ENCODE results near the gene TMPRSS5. TPM values are rescaled to one million over a fixed set of nuclear protein-coding genes. Genes with fewer than 3 reads are reported as not detected.
A peak's percentile ranks its signal among the peaks of the same experiment; 100 is the strongest.

The TMPRSS5 gene
- total RNA-seq, 2 donors from 2014 or later: 1.0 to 1.2 TPM

GRCh38 chr11:113670149-113670830 lies 35.8 kb downstream of the TMPRSS5 start:
- peak overlapping the region; percentile 24 for H3K4me3 ChIP-seq (ENCODE audit: low read length)
- H3K9ac ChIP-seq (ENCODE audit: extremely low read depth, low read length, poor library complexity, severe bottlenecking): no peak overlapping the region
- Mint-ChIP-seq H3K9me3 (peaks cover 24% of the 10 kb centered on the region), H3K27ac (peak overlapping the region; percentile 53), H3K36me3 (ENCODE audit: low read depth) (peaks cover 6% of the 10 kb centered on the region), H3K4me3 (no peak overlapping the region), H3K4me1 (peaks cover 56% of the 10 kb centered on the region), H3K27me3 (ENCODE audit: insufficient read depth) (no peaks in the 10 kb centered on the region)
- H3K27me3 ChIP-seq (ENCODE audit: control insufficient read depth, insufficient read depth, low read length, poor library complexity, severe bottlenecking): no peaks in the 10 kb centered on the region
- H3K4me1 ChIP-seq (ENCODE audit: control insufficient read depth, insufficient read depth, low read length): peaks cover 23% of the 10 kb centered on the region
- no peaks in the 10 kb centered on the region for H3K36me3 ChIP-seq (ENCODE audit: control insufficient read depth, insufficient read depth, low read length)
- H3K27ac ChIP-seq (ENCODE audit: low read depth, low read length): no peak overlapping the region
- no peak for TF ChIP-seq CTCF (conservative IDR thresholded peaks at IDR 0.05)
- DNase-seq: peak; percentile 27
- H3K9me3 ChIP-seq (ENCODE audit: control insufficient read depth, low read length): peaks cover 20% of the 10 kb centered on the region

- H3K4me3 ChIP-seq (ENCODE audit: low read length): peak overlapping the region; percentile 23
- peaks cover 19% of the 10 kb centered on the region for H3K4me1 ChIP-seq (ENCODE audit: control insufficient read depth, insufficient read depth, low read length)
- peaks cover 30% of the 10 kb centered on the region for H3K9me3 ChIP-seq (ENCODE audit: control insufficient read depth, low read length)
- Mint-ChIP-seq H3K4me3 (no peak overlapping the region), H3K27me3 (ENCODE audit: insufficient read depth) (no peaks in the 10 kb centered on the region), H3K4me1 (peaks cover 42% of the 10 kb centered on the region), H3K36me3 (ENCODE audit: low read depth) (peaks cover 6% of the 10 kb centered on the region), H3K27ac (no peak overlapping the region), H3K9me3 (peaks cover 29% of the 10 kb centered on the region)
- no peak for DNase-seq
- no peaks in the 10 kb centered on the region for H3K27me3 ChIP-seq (ENCODE audit: control insufficient read depth, insufficient read depth, low read length, poor library complexity, severe bottlenecking)
- no peak overlapping the region for H3K27ac ChIP-seq (ENCODE audit: low read depth, low read length)
- no peaks in the 10 kb centered on the region for H3K36me3 ChIP-seq (ENCODE audit: control insufficient read depth, insufficient read depth, low read length)
- H3K9ac ChIP-seq (ENCODE audit: extremely low read depth, low read length, poor library complexity, severe bottlenecking): no peak overlapping the region
- no peak for TF ChIP-seq CTCF (conservative IDR thresholded peaks at IDR 0.05)
These were observed 37.9 kb downstream of the TMPRSS5 start for GRCh38 chr11:113668255-113668654.

GRCh38 chr11:113667801-113668200 lies 38.3 kb downstream of the TMPRSS5 start:
- no peak overlapping the region for H3K27ac Mint-ChIP-seq

More at GRCh38 chr11:113667801-113668200, 38.3 kb downstream of the TMPRSS5 start:
- Histone ChIP-seq H3K4me3 (ENCODE audit: low read length) (no peak overlapping the region), H3K27me3 (ENCODE audit: control insufficient read depth, insufficient read depth, low read length, poor library complexity, severe bottlenecking) (no peaks in the 10 kb centered on the region), H3K36me3 (ENCODE audit: control insufficient read depth, insufficient read depth, low read length) (no peaks in the 10 kb centered on the region), H3K4me1 (ENCODE audit: control insufficient read depth, insufficient read depth, low read length) (peaks cover 17% of the 10 kb centered on the region), H3K27ac (ENCODE audit: low read depth, low read length) (no peak overlapping the region), H3K9ac (ENCODE audit: extremely low read depth, low read length, poor library complexity, severe bottlenecking) (no peak overlapping the region), H3K9me3 (ENCODE audit: control insufficient read depth, low read length) (peaks cover 30% of the 10 kb centered on the region)
- H3K4me1 Mint-ChIP-seq: peaks cover 38% of the 10 kb centered on the region
- 40% methylated on average over 1 of the region's 1 CpG; no CpG with 5 or more reads in 1 of the 2 experiments for WGBS, 2 experiments (ENCODE audit: insufficient coverage in 1 of 2, insufficient read length in 1 of 2)
- H3K27me3 Mint-ChIP-seq (ENCODE audit: insufficient read depth): no peaks in the 10 kb centered on the region
- peak; percentile 48 for TF ChIP-seq CTCF (conservative IDR thresholded peaks at IDR 0.05)
- peaks cover 29% of the 10 kb centered on the region for H3K9me3 Mint-ChIP-seq
- no peak overlapping the region for H3K4me3 Mint-ChIP-seq
- DNase-seq: peak; percentile 10
- H3K36me3 Mint-ChIP-seq (ENCODE audit: low read depth): peaks cover 6% of the 10 kb centered on the region

Data from endodermal cell (in vitro differentiated cells).